GM12874 (cell line): ENCODE measurements around the gene OGDH.

Source experiments
- CTCF ChIP-seq: IDR thresholded peaks from 2 replicates; pipeline ENCODE4 v1.5.1; 2011; ENCODE audit warnings: low read depth, mild to moderate bottlenecking, control low read depth, low read length, moderate library complexity; ENCODE audit not compliant: insufficient read depth

OGDH gene

GRCh38 chr7:44658979-44659378, 52.6 kb downstream of the OGDH start:
- no peak for TF ChIP-seq CTCF

DNA sequence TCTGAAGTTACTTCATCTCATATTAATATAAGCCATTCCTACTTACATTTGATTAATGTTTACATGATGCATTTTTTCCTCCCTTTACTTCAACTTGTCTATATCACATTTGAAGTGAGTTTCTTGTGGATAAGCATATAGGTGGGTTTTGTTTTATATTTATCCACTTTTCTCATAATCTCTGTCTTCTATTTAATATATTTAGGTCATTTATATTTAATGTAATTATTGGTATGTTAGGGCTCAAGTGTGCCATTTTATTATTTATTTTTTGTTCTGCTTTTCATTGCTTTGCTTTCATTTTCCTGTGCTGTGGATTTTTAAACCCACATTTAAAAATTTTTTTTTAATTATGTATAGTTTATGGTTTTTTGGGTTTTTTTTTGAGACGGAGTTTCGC, 54.8 kb downstream of the OGDH start:
- TF ChIP-seq CTCF, result no peak

GRCh38 chr7:44664780-44665461, 58.5 kb downstream of the OGDH start:
- no peak for TF ChIP-seq CTCF

- TF ChIP-seq CTCF, result no peak
These were observed 59.2 kb downstream of the OGDH start for GRCh38 chr7:44665531-44666213.

- no peak for TF ChIP-seq CTCF
These were observed 60.1 kb downstream of the OGDH start for GRCh38 chr7:44666566-44666965.

GRCh38 chr7:44667190-44667589, 60.8 kb downstream of the OGDH start:
- TF ChIP-seq CTCF, result no peak

DNA sequence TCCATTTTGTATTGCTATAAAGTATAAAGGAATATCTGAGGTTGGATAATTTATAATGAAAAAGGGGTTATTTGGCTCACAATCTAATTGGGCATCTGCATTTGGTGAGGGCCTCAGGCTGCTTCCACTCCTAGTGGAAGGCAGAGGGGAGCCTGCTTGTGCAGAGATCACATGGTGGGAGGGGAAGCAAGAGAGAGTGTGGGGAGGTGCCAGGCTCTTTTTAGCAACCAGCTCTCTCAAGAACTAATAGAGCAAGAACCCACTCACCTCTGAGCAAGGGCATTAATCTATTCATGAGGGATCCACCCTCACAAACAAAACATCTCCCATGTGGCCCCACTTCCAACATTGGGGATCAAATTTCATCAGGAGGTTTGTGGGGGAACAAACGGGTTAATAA, 64.6 kb downstream of the OGDH start:
- no peak for TF ChIP-seq CTCF
